HG02981 (cell line): ENCODE results near the gene FLCN.

Experiments
- ATAC-seq: cut with Tn5 transposase; IDR thresholded peaks from one replicate; pipeline ENCODE4 v1.9.1; 2021; ENCODE audit warnings: mild to moderate bottlenecking, moderate library complexity; ENCODE audit not compliant: unreplicated experiment

The FLCN gene

GRCh38 chr17:17236295-17237025 is 508 bp downstream of the FLCN start:
- ATAC-seq = peak; percentile 5

- no peak for ATAC-seq
Observed at GRCh38 chr17:17235212-17236174, 1.5 kb downstream of the FLCN start.

- ATAC-seq = no peak
Observed at GRCh38 chr17:17232303-17232621, 4.7 kb downstream of the FLCN start.

GRCh38 chr17:17231621-17232302 is 5.2 kb downstream of the FLCN start:
- no peak for ATAC-seq

- no peak for ATAC-seq
Observed at GRCh38 chr17:17229416-17230384, 7.3 kb downstream of the FLCN start.

- no peak for ATAC-seq
Observed at GRCh38 chr17:17228521-17229279, 8.3 kb downstream of the FLCN start.

GRCh38 chr17:17227608-17228520 is 9.1 kb downstream of the FLCN start:
- no peak for ATAC-seq

GRCh38 chr17:17226451-17227265 is 10.3 kb downstream of the FLCN start:
- ATAC-seq = no peak

GRCh38 chr17:17225901-17226300 is 11.1 kb downstream of the FLCN start:
- no peak for ATAC-seq

- no peak for ATAC-seq
Observed at GRCh38 chr17:17224137-17224536, 12.8 kb downstream of the FLCN start.

GRCh38 chr17:17223736-17224135 is 13.2 kb downstream of the FLCN start:
- no peak for ATAC-seq

- ATAC-seq = no peak
Observed at GRCh38 chr17:17221329-17221728, 15.6 kb downstream of the FLCN start.

- no peak for ATAC-seq
Observed at GRCh38 chr17:17220529-17220928, 16.4 kb downstream of the FLCN start.

- ATAC-seq = no peak
Observed at GRCh38 chr17:17217995-17218394, 19.0 kb downstream of the FLCN start.

- ATAC-seq = no peak
Observed at GRCh38 chr17:17216776-17217175, 20.2 kb downstream of the FLCN start.

- no peak for ATAC-seq
Observed at GRCh38 chr17:17216236-17216635, 20.7 kb downstream of the FLCN start.

- no peak for ATAC-seq
Observed at GRCh38 chr17:17215575-17215974, 21.4 kb downstream of the FLCN start.
